AG20443 (cell line): ENCODE data around the gene RAC3.

Experiments
- DNase-seq: peaks from one replicate; pipeline ENCODE4 v3.0.0; 2012; ENCODE audit warnings: low spot score, mixed read lengths

RAC3 gene

GRCh38 chr17:82076785-82077591 is 45.5 kb downstream of the RAC3 start:
- DNase-seq, result no peak

- no peak for DNase-seq
These were observed 46.3 kb downstream of the RAC3 start for GRCh38 chr17:82077617-82078358.

GRCh38 chr17:82078433-82078832 is 47.0 kb downstream of the RAC3 start:
- no peak for DNase-seq

- DNase-seq, result no peak
These were observed 47.7 kb downstream of the RAC3 start for GRCh38 chr17:82079001-82079677.

- DNase-seq, result no peak
These were observed 48.7 kb downstream of the RAC3 start for GRCh38 chr17:82080048-82080788.

- DNase-seq, result no peak
These were observed 49.4 kb downstream of the RAC3 start for GRCh38 chr17:82080789-82081464.

GRCh38 chr17:82081546-82081945 is 50.1 kb downstream of the RAC3 start:
- DNase-seq, result no peak

GRCh38 chr17:82081966-82082365 is 50.5 kb downstream of the RAC3 start:
- DNase-seq, result no peak

GRCh38 chr17:82082456-82082855 is 51.0 kb downstream of the RAC3 start:
- no peak for DNase-seq

- no peak for DNase-seq
These were observed 51.5 kb downstream of the RAC3 start for GRCh38 chr17:82083009-82083408.
